ENCODE results near the gene KCNG2. TPM values are rescaled to one million over a fixed set of nuclear protein-coding genes. Genes with fewer than 3 reads are reported as not detected.

The KCNG2 gene
- polyA plus RNA-seq, 1 experiment = 0.38 TPM

DNA sequence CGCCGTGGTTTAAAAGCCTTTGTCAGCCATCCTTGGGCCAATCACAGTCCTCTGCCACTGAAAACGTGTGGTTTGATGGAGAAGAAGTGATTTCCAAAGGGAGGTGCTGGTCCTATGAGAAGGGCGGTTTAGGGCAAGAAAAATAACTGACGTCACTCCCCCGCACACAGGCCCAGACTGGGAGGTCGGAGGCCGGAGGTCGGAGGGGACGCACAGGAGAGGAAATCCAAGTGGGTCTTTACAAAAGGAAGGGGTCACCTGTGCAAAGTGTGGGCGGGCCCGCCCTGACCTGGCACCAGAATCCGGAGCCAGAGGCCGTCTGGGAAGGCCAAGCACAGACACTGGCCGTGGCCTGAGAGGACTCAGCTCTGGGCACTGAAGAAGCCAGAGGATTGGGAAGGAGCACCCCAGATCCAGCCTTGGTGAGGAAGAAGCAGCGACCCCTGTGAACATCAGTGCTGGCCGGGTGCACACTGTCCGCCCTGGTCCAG, 18.0 kb upstream of the KCNG2 start:
- POLR2A ChIA-PET = no interaction called here
- no peak for DNase-seq (ENCODE audit: low read depth, low spot score)

DNA sequence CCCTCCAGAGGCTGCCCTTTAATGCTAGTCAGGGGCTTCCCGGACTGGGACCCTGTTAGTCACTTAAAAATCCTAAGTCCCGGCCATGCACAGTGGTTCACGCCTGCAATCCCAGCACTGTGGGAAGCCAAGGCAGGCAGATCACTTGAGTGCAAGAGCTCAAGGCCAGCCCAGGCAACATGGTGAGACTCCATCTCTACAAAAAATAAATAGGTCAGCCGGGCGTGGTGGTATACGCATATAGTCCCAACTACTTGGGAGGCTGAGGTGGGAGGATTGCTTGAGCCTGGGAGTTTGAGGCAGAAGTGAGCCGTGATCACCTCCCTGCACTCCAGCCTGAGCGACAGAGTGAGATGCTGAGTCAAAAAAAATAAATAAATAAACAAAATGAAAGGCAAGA, 17.2 kb upstream of the KCNG2 start:
- TF ChIP-seq, protein P1, sequence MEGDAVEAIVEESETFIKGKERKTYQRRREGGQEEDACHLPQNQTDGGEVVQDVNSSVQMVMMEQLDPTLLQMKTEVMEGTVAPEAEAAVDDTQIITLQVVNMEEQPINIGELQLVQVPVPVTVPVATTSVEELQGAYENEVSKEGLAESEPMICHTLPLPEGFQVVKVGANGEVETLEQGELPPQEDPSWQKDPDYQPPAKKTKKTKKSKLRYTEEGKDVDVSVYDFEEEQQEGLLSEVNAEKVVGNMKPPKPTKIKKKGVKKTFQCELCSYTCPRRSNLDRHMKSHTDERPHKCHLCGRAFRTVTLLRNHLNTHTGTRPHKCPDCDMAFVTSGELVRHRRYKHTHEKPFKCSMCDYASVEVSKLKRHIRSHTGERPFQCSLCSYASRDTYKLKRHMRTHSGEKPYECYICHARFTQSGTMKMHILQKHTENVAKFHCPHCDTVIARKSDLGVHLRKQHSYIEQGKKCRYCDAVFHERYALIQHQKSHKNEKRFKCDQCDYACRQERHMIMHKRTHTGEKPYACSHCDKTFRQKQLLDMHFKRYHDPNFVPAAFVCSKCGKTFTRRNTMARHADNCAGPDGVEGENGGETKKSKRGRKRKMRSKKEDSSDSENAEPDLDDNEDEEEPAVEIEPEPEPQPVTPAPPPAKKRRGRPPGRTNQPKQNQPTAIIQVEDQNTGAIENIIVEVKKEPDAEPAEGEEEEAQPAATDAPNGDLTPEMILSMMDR (IDR thresholded peaks at IDR 0.05; ENCODE audit: low read depth, low read length) = no peak
- peaks cover 23% of the 10 kb centered on the region for H3K27me3 ChIP-seq (ENCODE audit: control insufficient read depth, insufficient read depth, low read length)
- DNase-seq (ENCODE audit: low read depth, low spot score) = no peak
- CTCF ChIA-PET = interaction anchor here (0.6 kb wide), 1 partner anchor 193 kb away, joined by 3 read pairs; no protein-coding TSS in a partner anchor
- H3K27ac ChIP-seq (ENCODE audit: low read depth, low read length) = no peak overlapping the region
- no peak overlapping the region for H3K4me3 ChIP-seq (ENCODE audit: low read depth, low read length)
- peaks cover 15% of the 10 kb centered on the region; the same call in 1 of the 2 replicates for H3K9me3 ChIP-seq (ENCODE audit: control insufficient read depth, insufficient read depth, low read length)
- POLR2A ChIA-PET = no interaction called here

More for the DNA sequence above, 18.0 kb upstream of the KCNG2 start:
- no peak overlapping the region for H3K27ac ChIP-seq (ENCODE audit: low read depth, low read length)
- H3K9me3 ChIP-seq (ENCODE audit: control insufficient read depth, insufficient read depth, low read length) = peaks cover 18% of the 10 kb centered on the region; the same call in 1 of the 2 replicates
- no peak overlapping the region for H3K4me3 ChIP-seq (ENCODE audit: low read depth, low read length)
- peaks cover 22% of the 10 kb centered on the region for H3K27me3 ChIP-seq (ENCODE audit: control insufficient read depth, insufficient read depth, low read length)
- TF ChIP-seq, protein P1 (IDR thresholded peaks at IDR 0.05; ENCODE audit: low read depth, low read length) = no peak
- CTCF ChIA-PET = no interaction called here

DNA sequence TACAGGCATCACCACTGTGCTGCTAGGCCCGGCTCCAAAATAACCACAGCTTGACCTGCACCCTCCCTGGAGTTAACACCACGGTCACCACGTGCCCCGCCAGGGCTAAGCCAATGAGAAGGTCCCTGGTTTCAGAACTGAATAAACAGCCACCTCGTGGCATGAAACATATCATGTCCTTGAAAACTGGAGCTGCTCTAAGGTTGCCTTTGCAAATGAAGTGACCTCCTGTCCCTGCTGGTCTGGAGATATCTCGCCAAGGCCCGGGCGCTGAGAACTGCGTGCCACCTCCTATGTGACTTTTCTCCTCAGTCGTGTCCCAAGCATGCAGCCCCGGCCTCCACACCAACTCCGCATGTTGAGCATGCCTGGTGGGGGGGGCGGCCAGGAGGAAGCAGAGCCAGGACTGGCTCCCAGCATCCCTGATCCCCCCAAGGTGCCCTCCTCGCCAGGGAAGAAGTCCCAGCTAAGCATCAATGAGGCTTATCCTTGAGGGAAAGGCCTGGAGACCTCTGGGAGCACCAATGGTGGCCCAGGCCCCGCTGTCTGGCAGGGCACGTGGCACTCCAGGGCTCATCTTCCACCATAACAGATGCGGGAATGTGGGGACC, 16.3 kb upstream of the KCNG2 start:
- Histone ChIP-seq H3K27ac (ENCODE audit: low read depth, low read length) (no peak overlapping the region), H3K27me3 (ENCODE audit: control insufficient read depth, insufficient read depth, low read length) (peaks cover 23% of the 10 kb centered on the region), H3K9me3 (ENCODE audit: control insufficient read depth, insufficient read depth, low read length) (peaks cover 11% of the 10 kb centered on the region; the same call in 1 of the 2 replicates), H3K4me3 (ENCODE audit: low read depth, low read length) (no peak overlapping the region)
- ChIA-PET POLR2A (no interaction called here), CTCF (interaction anchor here (0.6 kb wide), 1 partner anchor 194 kb away, joined by 3 read pairs; no protein-coding TSS in a partner anchor)
- TF ChIP-seq, protein P1 (IDR thresholded peaks at IDR 0.05; ENCODE audit: low read depth, low read length) = no peak
- no peak for DNase-seq (ENCODE audit: low read depth, low spot score)

DNA sequence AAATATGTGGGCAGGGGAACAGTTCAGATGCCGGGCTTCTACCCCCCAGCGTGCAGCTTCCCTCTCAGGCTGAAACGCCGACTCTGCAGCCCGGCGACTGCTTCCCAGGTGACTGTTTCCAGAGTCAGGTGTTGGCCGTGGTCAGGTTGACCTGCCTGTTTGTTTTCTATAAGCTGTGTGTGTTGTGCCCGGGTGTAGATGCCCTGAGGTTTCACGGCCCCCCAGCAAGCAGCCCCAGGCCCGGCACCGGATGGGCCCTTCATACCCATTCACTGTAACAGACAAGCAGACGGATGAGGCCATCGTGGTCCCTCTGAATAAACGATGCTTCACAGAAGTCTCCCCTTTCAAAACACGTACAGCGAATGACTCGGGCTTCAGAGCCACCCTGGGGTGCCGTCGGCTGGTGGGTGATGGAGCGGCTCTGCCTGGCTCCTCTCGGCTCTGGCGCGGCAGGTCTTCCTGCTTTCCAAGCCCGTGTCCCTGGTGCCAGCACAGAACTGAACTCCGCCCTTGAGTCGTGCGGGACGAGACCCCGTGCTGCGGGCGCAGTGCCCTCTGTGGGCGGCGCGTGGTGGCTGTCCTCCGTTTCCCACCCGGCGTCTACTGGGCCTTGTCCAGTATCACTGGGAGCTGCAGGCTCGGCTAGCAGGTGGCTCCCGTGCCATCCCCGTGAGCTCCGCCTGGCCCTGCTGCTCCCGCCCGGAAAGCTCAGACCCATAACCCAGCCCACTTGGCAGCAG, 15.0 kb upstream of the KCNG2 start:
- Histone ChIP-seq H3K27ac (ENCODE audit: low read depth, low read length) (no peak overlapping the region), H3K4me3 (ENCODE audit: low read depth, low read length) (no peak overlapping the region), H3K27me3 (ENCODE audit: control insufficient read depth, insufficient read depth, low read length) (peaks cover 31% of the 10 kb centered on the region), H3K9me3 (ENCODE audit: control insufficient read depth, insufficient read depth, low read length) (peaks cover 17% of the 10 kb centered on the region; the same call in 1 of the 2 replicates)
- no peak for DNase-seq (ENCODE audit: low read depth, low spot score)
- TF ChIP-seq, protein P1 (IDR thresholded peaks at IDR 0.05; ENCODE audit: low read depth, low read length) = no peak
- ChIA-PET POLR2A (no interaction called here), CTCF (no interaction called here)

All from AG04450 (cell line).